HG02981 (cell line): ENCODE measurements around the gene KRT81.
"Not testable (repeated sequence)": the region's sequence is repeated elsewhere in the genome, so short reads cannot be mapped to it uniquely, and the experiment has no call there.

Source experiments
- ATAC-seq: cut with Tn5 transposase; IDR thresholded peaks from one replicate; pipeline ENCODE4 v1.9.1; 2021; ENCODE audit warnings: mild to moderate bottlenecking, moderate library complexity; ENCODE audit not compliant: unreplicated experiment

The KRT81 gene

DNA sequence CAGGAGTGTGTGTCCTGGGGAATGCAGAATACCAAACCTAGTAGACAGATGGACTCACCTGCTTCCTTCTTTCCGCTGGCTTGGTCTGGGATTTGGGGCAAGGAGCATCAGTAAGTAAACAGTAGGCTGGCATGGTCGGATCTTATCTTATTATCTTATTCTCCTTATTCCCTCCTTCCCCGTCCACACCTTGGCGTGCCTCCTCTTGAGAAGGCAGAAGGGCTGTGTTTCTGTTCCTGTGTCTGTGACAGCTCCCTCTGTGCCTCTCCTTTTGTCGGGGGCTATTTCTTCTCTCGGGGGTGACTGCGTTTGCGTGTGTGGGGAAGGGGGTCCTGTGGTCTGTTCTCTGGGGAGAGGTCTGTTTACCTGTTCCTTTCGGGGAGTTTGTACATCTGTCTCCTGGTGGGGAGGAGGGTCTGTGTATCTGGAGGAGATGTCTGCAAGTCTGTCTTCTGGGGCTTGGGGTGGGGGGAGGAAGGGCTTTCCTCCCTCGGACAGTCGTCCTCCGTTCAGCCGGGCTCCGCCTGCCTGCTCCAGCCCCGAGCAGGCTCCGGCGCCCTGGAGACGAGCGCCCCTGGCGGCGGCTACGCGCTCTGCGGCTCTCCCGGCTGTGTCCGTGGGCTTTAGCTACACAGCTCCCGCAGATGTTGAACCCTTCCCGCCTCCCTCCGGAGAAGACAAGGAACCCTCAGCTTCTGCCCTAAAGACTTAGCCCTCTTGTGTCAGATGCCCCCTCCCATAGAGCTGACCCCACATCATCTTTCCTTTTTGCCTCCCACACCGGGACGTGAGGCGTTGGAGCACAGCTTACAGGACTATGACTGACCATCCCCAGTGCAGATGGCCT, 12.5 kb downstream of the KRT81 start:
- no peak for ATAC-seq

DNA sequence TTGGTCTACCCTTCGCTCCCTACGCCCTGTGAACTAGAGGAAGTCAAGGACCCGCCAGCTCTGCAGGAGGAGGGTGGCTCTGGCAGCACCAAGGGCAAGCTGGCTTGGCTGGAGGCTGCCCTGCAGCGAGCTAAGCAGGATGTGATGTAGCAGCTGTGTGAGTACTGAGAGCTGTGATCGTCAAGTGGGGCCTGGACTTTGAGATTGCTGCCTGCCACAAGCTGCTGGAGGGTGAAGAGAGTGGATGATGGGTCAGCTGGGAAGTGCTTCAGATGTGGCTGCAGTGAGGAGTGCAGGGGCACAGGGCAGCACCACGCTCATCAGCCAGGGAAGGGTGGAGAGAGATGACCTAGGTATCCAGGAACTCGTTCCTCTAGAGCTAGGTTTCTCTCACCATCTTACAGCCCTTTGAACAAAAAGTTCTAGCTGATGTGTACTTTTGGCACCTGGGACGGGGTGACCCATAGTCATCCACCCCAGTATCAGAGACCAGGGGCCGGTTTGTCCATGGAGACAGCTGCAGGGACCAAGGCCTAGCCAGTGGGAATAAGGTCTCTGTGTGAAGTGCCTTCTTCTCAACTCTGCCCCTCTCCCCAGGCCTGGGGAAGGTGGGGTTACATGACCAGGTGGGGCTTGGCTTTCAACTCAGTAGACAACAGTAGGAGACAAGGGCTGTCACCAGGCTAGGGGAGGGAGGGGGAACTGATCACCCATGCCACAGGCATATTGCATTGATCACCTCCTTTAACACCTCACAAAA, 13.7 kb downstream of the KRT81 start:
- ATAC-seq, result no peak

- no peak for ATAC-seq
Observed at GRCh38 chr12:52275686-52276085, 15.6 kb downstream of the KRT81 start.

DNA sequence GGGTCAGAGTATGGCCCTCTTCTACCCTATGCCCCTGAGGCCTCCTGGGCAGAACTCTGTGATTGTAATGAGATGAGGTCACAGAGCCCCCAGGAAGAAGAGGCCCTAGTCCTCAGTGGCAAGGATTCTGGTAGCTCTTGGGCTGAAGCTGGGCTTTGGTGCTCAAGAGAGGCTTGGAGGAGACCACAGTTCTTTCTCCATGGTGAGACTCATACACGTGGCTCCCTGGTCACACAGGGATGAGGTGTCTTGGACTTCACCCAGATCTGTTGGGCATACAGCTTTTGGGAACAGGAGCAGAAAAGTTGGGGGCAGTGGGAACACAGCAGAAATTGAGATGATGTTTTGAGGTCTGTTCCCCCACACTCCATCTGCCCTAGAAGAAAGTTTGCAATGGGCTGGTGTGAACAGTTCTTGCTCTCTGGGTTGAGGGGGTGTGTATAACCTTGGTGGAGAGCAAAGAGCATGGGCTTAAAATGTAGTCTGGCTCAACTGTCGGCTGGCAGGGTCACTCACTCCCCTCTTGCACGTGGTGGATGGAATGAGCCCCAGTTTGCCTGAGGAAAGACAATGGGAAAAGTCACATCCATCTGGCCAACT, 16.7 kb downstream of the KRT81 start, which contains the start of gene KRT86:
Gene KRT86, plus strand, starts transcription at position 125 of the 600 bp plus-strand sequence. CDS start 27,272 bp downstream, outside the sequence.
- no peak for ATAC-seq

- no peak for ATAC-seq
Observed at GRCh38 chr12:52271158-52271557, 20.2 kb downstream of the KRT81 start.

- no peak for ATAC-seq
Observed at GRCh38 chr12:52270541-52271070, 20.7 kb downstream of the KRT81 start.

- no peak for ATAC-seq
Observed at GRCh38 chr12:52268212-52268611, 23.1 kb downstream of the KRT81 start.

DNA sequence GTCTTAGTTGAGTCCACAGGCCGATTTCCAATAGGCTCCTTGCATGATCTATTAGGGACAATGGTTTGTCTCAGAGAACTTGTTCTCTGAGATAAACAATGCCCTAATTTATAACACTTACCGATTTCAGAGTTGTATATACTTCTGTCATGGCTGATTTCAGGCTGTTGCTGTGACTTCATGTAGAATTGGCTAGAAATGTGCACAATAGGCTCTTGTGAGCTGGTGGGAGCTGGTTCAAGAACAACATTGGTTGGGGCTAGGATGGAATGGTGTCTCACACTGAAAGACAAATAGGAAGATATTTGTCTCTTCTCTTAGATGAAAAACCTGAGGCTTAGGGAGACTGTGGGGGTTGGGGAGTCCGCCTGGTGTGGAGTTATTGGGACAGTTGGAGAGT, 23.6 kb downstream of the KRT81 start:
- no peak for ATAC-seq

- no peak for ATAC-seq
Observed at GRCh38 chr12:52267266-52267665, 24.1 kb downstream of the KRT81 start.

DNA sequence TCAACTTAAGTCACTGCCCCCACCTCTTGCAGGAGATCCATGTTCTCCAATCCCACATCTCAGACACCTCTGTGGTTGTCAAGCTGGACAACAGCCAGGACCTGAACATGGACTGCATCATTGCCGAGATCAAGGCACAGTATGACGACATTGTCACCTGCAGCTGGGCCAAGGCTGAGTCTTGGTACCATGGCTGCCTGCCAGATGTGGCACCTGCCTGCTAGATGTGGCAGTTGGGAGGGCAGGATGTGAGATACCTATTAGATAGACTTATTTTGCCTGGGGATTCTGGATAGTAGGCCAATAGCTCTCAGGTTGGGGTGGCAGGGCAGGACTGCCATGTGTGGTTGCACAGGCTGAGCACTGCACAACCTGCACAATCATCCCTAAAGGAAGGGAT, 24.8 kb downstream of the KRT81 start:
- no peak for ATAC-seq

DNA sequence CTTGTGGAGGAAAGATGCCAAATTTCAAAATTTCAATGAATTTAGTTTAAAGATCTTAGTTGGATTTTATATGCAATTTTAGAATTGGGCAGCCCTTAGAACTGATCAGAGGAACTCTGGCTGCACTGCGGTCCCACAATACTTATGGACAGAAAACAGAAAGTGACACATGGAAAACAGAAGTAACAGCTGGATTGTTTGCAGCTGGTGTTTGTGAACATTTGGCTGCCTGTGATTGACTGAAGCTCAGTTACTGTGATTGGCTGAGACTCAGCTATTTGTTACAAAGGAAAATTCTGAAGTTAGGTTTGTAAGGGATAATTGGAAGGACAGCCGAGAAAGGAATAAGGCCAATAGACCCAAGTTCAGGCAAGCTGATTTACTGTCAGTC, 26.9 kb downstream of the KRT81 start:
- ATAC-seq, result no peak

DNA sequence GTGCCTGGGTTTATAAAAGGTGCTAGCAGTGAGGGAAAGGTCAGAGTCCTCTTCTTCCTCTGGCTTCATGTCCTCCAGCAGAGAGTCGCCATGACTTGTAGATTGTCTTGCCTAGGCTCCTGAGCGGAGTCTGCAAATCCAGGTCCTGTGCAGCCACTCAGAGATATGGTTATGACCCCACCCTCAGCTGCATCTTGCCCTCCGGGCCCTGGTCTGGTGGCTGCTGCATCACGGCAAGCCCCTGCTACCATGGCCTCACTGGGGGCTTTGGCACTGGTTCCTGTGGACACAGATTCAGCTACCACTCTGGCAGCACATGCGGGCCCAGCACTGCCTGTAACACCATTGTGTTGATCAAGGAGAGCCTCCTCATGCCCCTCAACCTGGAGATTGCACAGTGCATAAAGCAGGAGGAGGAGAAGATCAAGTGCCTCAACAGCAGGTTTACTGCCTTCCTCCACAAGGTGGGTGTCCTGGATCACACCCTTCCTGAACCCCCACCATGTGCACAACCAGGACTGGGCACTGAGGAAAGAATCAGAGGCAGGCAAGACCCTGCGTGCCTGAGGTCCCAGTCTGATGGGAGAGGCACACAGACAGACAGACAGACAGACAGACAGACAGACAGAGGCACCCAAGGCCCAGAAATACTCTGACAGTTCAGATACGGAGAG, 27.4 kb downstream of the KRT81 start:
- no peak for ATAC-seq

GRCh38 chr12:52262286-52262685, 29.0 kb downstream of the KRT81 start:
- no peak for ATAC-seq

DNA sequence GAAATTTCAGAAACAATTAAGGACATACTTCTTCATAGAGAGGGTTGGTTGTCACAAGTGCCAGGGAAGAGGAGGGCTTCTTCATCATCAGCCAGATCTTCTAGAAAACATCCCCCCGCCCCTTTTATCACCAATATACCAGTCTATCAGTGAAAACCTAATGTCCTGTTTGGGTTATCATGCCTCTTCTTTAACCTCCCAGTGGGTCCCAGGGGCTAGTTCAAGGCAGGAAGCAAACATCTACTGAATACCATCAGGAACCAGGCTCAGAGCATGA, 30.2 kb downstream of the KRT81 start:
- no peak for ATAC-seq

DNA sequence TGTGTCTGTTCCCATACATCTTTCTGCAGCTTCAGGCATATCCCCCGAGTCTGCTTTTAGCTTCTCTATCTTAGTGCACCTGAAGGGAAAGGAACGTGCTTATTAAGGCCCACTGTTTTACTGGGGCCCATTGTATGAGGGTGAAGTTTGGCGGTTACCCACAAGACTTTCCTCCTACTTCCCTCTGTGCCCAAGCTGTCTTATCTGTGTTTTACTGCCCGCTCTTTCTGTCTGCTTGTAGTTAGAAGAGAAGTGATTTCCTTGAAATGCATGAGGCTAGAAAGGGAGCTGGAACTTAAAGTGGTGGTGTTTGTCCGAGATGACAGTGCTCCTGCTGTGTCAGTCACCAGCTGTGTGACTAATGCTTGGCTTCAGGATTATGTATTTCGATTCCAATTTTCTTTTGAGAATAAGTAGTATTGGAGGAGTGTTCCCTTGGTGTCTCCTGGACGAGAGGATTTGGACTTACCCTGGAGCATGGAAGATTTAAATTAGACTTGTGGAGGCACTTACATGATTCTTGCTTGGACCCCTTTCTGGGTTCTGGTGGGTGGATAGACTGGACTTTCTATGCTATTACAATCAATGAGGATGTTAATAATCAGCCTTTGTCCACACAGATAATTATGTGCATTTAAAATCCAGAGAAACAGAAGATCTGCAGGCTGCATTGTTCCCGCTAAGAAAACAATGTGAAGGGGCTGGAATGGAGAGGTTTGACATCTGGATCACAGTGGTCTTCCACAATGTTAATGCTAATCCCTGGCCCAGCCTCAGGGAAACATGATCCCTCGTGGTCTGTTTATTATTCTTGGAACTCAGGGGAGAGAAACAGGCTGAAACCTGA, 30.8 kb downstream of the KRT81 start:
- ATAC-seq, result no peak

- no peak for ATAC-seq
Observed at GRCh38 chr12:52259657-52260243, 31.6 kb downstream of the KRT81 start.

- ATAC-seq, result no peak
Observed at GRCh38 chr12:52258335-52258901, 32.9 kb downstream of the KRT81 start.

DNA sequence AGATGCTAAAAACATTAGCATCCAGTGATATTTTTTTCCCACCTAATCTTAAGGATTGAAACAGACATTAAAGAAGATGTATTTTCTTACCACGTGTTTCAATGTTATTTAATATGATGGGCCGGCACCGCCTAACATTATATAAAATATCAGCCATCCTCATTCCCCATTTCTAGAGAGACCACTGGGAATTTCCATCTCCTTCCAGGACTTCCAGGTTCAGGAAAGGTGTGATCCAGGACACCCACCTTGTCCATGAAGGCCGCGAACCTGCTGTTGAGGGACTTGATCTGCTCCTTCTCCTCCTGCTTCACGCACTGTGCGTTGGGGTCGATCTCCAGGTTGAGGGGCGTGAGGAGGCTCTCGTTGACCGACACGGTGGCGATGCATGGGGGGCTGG, 33.4 kb downstream of the KRT81 start:
- ATAC-seq, result not testable (repeated sequence)

GRCh38 chr12:52257074-52257551, 34.2 kb downstream of the KRT81 start:
- no peak for ATAC-seq
